Thoracic aorta (tissue), 2 donors: Measurements from ENCODE around the gene BICDL1. TPM values are rescaled to one million over a fixed set of nuclear protein-coding genes. Genes with fewer than 3 reads are reported as not detected.

Source experiments
- ATAC-seq: fragments of 150-250 bp; one replicate; pipeline ENCODE4 v1.8.0; 2017; ENCODE audit warnings: low read depth; ENCODE audit not compliant: insufficient number of reproducible peaks, low FRiP score
- DNase-seq: peaks from one replicate; pipeline ENCODE4 v3.0.0-alpha.2; 2020; ENCODE audit warnings: low spot score
- H3K27ac ChIP-seq, 2 donors: fragments of 200-600 bp; sonication (generic); 1 replicate in 1 of 2; 2 replicates in 1 of 2; pipeline ENCODE4 v1.5.1; 2016; ENCODE audit warnings: mild to moderate bottlenecking in 2 of 2, moderate library complexity in 2 of 2
- H3K27me3 ChIP-seq: fragments of 200-600 bp; sonication (generic); replicated peaks from 2 replicates; pipeline ENCODE4 v1.6.0; 2016; ENCODE audit warnings: mild to moderate bottlenecking; ENCODE audit not compliant: insufficient read depth
- H3K36me3 ChIP-seq: fragments of 200-600 bp; sonication (generic); one replicate; pipeline ENCODE4 v1.5.1; 2016
- H3K4me1 ChIP-seq, 2 donors: fragments of 200-600 bp; sonication (generic); 1 replicate in 1 of 2; 2 replicates in 1 of 2; pipeline versions ENCODE4 v1.5.1 to v1.6.0; 2016; ENCODE audit warnings: low read depth in 2 of 2, mild to moderate bottlenecking in 1 of 2; ENCODE audit not compliant: control insufficient read depth in 1 of 2
- H3K4me3 ChIP-seq: fragments of 200-600 bp; sonication (generic); 2 replicates; pipeline ENCODE4 v1.5.1; 2016; ENCODE audit warnings: mild to moderate bottlenecking
- H3K9me3 ChIP-seq: fragments of 200-600 bp; sonication (generic); 2 replicates; pipeline ENCODE4 v1.5.1; 2016
- CTCF ChIP-seq: fragments of 200-600 bp; sonication (generic); IDR thresholded peaks from one replicate; pipeline ENCODE4 v1.5.1; 2019; ENCODE audit warnings: antibody characterized with exemption
- total RNA-seq, 2 donors: library from RNA; depleted of rRNA; stranded (reverse); fragments of >200 nt; gene quantifications; one replicate each; pipeline versions ENCODE4 v1.1.0 to v1.2.3, GENCODE V29; 2016

BICDL1 gene
- total RNA-seq, 2 donors from 2014 or later: 0.68 to 4.4 TPM

DNA sequence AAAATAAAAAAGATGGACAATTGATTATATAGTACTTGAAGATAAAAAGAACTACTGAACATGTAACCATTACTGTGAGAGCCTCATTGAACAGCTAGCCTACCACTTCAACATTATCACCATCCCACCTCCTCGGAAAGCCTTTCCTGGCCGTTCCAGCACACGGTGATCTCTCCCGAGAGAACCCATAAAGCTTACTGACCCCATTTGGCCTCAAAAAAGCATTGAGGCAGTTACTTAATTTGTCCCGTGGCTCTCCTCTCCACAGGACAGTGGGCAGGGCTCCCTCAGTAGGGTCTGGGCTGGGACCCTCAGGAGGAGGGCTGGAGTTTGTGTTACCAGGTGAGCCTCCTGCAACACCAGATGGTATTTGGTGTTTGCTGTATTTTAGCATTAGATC is 71.7 kb downstream of the BICDL1 start:
- H3K4me1 ChIP-seq: no peaks in the 10 kb centered on the region
- DNase-seq: no peak

GRCh38 chr12:120061575-120062214 is 72.7 kb downstream of the BICDL1 start:
- no peaks in the 10 kb centered on the region for H3K4me1 ChIP-seq
- H3K27ac ChIP-seq: no peak overlapping the region
- ATAC-seq: no peak
- H3K36me3 ChIP-seq: no peaks in the 10 kb centered on the region
- H3K27me3 ChIP-seq: no peaks in the 10 kb centered on the region
- DNase-seq: no peak
- TF ChIP-seq CTCF: no peak
- H3K9me3 ChIP-seq: no peaks in the 10 kb centered on the region
- H3K4me3 ChIP-seq: no peak overlapping the region

More for the DNA sequence above, 71.7 kb downstream of the BICDL1 start:
- no peak for TF ChIP-seq CTCF
- no peaks in the 10 kb centered on the region for H3K27me3 ChIP-seq
- no peak overlapping the region for H3K27ac ChIP-seq
- H3K9me3 ChIP-seq: no peaks in the 10 kb centered on the region
- no peaks in the 10 kb centered on the region for H3K36me3 ChIP-seq
- ATAC-seq: no peak
- no peak overlapping the region for H3K4me3 ChIP-seq

- H3K36me3 ChIP-seq: no peaks in the 10 kb centered on the region
- no peak overlapping the region for H3K4me3 ChIP-seq
- no peaks in the 10 kb centered on the region for H3K4me1 ChIP-seq
- ATAC-seq (no peak), DNase-seq (no peak)
- no peaks in the 10 kb centered on the region for H3K27me3 ChIP-seq
- TF ChIP-seq CTCF: no peak
- H3K27ac ChIP-seq: no peak overlapping the region
- H3K9me3 ChIP-seq: no peaks in the 10 kb centered on the region
Measured at GRCh38 chr12:120062976-120063579, 74.0 kb downstream of the BICDL1 start.

DNA sequence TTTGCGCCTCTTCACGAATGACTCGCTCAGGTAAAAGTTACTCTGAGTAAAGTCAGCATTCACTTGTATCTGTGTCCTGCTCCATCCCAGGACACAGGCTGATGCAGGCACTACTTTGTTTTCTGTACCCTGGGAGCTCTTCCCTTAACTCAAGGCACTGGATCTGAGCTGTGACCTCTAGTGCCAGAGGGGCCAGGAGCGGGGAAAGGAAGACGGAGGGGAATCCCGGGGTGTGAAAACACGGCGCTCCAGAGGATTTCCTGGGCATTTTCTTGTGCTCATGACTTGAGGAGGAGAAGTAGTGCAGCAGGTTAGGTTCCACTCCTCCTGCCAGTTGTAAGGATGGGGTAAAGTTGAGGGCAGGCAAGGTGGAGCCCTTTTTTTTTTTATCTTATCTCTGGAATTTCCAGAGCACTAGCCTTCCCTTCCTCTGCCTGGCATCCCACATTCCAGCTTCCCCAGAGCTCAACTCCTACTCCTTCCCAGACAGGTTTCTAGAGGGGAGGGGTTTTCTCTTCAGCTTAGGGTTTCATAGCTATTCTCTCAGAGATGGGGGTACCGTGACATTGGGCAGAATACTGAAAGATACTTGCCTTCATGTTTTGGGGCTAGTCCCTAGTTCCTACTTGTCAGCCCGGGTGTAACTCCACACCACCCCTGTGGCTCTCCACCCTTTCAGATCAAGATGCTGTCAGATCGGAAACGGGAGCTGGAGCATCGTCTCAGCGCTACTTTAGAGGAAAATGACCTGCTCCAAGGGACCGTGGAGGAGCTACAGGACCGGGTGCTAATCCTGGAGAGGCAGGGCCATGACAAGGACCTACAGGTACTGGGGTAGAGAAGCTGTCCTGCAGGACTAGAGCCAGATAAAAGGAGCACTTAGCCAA is 75.3 kb downstream of the BICDL1 start:
- TF ChIP-seq CTCF: no peak
- no peak for ATAC-seq
- DNase-seq: no peak
- no peak overlapping the region for H3K27ac ChIP-seq
- no peak overlapping the region for H3K4me3 ChIP-seq
- H3K9me3 ChIP-seq: no peaks in the 10 kb centered on the region
- H3K36me3 ChIP-seq: no peaks in the 10 kb centered on the region
- no peaks in the 10 kb centered on the region for H3K27me3 ChIP-seq
- no peaks in the 10 kb centered on the region for H3K4me1 ChIP-seq

GRCh38 chr12:120065472-120065871 is 76.4 kb downstream of the BICDL1 start:
- H3K4me3 ChIP-seq: no peak overlapping the region
- no peak for TF ChIP-seq CTCF
- no peak overlapping the region for H3K27ac ChIP-seq
- no peak for ATAC-seq
- no peaks in the 10 kb centered on the region for H3K27me3 ChIP-seq
- H3K9me3 ChIP-seq: no peaks in the 10 kb centered on the region
- no peaks in the 10 kb centered on the region for H3K4me1 ChIP-seq
- no peaks in the 10 kb centered on the region for H3K36me3 ChIP-seq
- DNase-seq: no peak
